Measurements from ENCODE around the gene IFRD1.

DNA sequence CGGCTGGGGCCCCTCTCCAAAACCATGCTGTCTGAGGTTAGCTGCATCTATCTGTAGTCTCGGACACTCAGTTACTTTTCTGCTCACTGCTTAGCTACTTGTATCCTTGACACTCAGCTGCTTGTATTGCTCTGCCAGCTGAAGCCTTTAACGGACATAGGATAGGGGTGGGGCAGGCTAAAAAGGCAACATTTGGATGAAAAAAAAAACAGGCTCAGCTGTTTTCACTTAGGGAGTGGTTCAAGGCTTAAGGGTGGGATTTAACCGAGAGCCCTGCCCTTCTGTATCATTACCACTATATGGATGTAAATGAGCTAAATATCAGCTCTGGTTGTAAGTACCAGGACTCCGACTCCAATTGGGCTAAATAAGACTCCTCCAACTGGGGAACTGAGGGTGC is 59.1 kb downstream of the IFRD1 start:
- TF ChIP-seq GATA3 (IDR thresholded peaks at IDR 0.05; ENCODE audit: low read depth, low read length) (no peak), GATA2 (IDR thresholded peaks at IDR 0.05; ENCODE audit: low read depth, low read length) (no peak)
